HCT116 (cell line): ENCODE measurements around the gene THRAP3. TPM values are rescaled to one million over a fixed set of nuclear protein-coding genes. Genes with fewer than 3 reads are reported as not detected.

ENCODE experiments used
- ATAC-seq: fragments of 200-7000 bp; cut with Tn5 transposase; 2 replicates; pipeline ENCODE4 v1.9.1; 2020; ENCODE audit warnings: mild to moderate bottlenecking, moderate library complexity
- BruUV-seq: library from RNA; stranded (reverse); fragments of 400-500 nt; replicated peaks from 2 replicates; lab custom pipeline; 2021; lab: Mats Ljungman, UMichigan
- CTCF ChIA-PET: fragments of 300-600 bp; sonication (Branson Sonifier 250); formaldehyde crosslinking; loops from one replicate; lab custom pipeline; 2021; ENCODE audit warnings: antibody characterized with exemption; lab: Charles Lee
- POLR2A ChIA-PET: fragments of 300-600, 350-600 bp; sonication (Branson Sonifier 250); formaldehyde crosslinking; loops from one replicate; lab custom pipeline; 2021; ENCODE audit warnings: antibody characterized with exemption; lab: Charles Lee
- RAD21 ChIA-PET, 2 experiments: fragments of 300-600 bp; sonication (Branson Sonifier 250); formaldehyde crosslinking; loops; one replicate each; lab custom pipeline; 2023; ENCODE audit warnings: low total read pairs in 2 of 2; ENCODE audit not compliant: uncharacterized antibody in 2 of 2, unreplicated experiment in 2 of 2, low non-redundant PET in 1 of 2; lab: Charles Lee
- DNase-seq: peaks from one replicate; pipeline ENCODE4 v3.0.0-alpha.2; 2010; ENCODE audit warnings: low read depth, low spot score
- H2AFZ ChIP-seq: fragments of 200-600 bp; shearing (Covaris generic), sonication (generic); 2 replicates; pipeline ENCODE4 v1.6.1; 2017; ENCODE audit warnings: low read depth, mixed run types, mixed read lengths, antibody characterized with exemption, low read length; ENCODE audit not compliant: poor library complexity, severe bottlenecking
- H3K27ac ChIP-seq: 2 replicates; pipeline ENCODE4 v1.5.1; 2012; ENCODE audit warnings: low read depth, low read length
- H3K27me3 ChIP-seq: fragments of 200-600 bp; sonication (generic); 2 replicates; pipeline ENCODE4 v1.6.1; 2016; ENCODE audit warnings: mixed run types, low read length, mixed read lengths; ENCODE audit not compliant: insufficient read depth
- H3K36me3 ChIP-seq, 2 experiments: fragments of 200-500 bp in 1 of 2; fragments of 200-600 bp in 1 of 2; sonication (Bioruptor generic) in 1 of 2; sonication (generic) in 1 of 2; 2 replicates each; pipeline versions ENCODE4 v1.5.1 to v1.6.1; 2014 to 2016; ENCODE audit warnings: low read length in 2 of 2, inconsistent platforms in 1 of 2, mixed read lengths in 1 of 2, mixed run types in 1 of 2; ENCODE audit not compliant: insufficient read depth in 2 of 2, control insufficient read depth in 1 of 2
- H3K4me1 ChIP-seq, 2 experiments: fragments of 200-600 bp in 1 of 2; sonication (generic) in 1 of 2; 2 replicates each; pipeline versions ENCODE4 v1.5.1 to v1.6.1; 2012 to 2017; ENCODE audit warnings: low read length in 2 of 2, inconsistent platforms in 1 of 2, mild to moderate bottlenecking in 1 of 2, mixed read lengths in 1 of 2, mixed run types in 1 of 2, moderate library complexity in 1 of 2; ENCODE audit not compliant: insufficient read depth in 2 of 2, control insufficient read depth in 1 of 2
- H3K4me2 ChIP-seq: fragments of 200-600 bp; sonication (generic); 2 replicates; pipeline ENCODE4 v1.6.1; 2017; ENCODE audit warnings: mixed run types, low read length, mixed read lengths
- H3K4me3 ChIP-seq, 2 experiments: fragments of 200-600 bp in 1 of 2; sonication (generic) in 1 of 2; replicated peaks in 1 of 2; 2 replicates each; pipeline ENCODE4 v1.5.1; 2011 to 2016; ENCODE audit warnings: low read length in 2 of 2, control low read depth in 1 of 2, low read depth in 1 of 2, mild to moderate bottlenecking in 1 of 2, mixed read lengths in 1 of 2, mixed run types in 1 of 2
- H3K79me2 ChIP-seq: fragments of 200-600 bp; sonication (generic); 2 replicates; pipeline ENCODE4 v1.6.1; 2017; ENCODE audit warnings: mild to moderate bottlenecking, mixed run types, low read length, moderate library complexity, mixed read lengths; ENCODE audit not compliant: insufficient read depth
- H3K9ac ChIP-seq: fragments of 200-600 bp; sonication (generic); 2 replicates; pipeline ENCODE4 v1.6.1; 2016; ENCODE audit warnings: low read length, mixed read lengths
- H3K9me2 ChIP-seq: fragments of 200-600 bp; sonication (generic), shearing (Covaris generic); 2 replicates; pipeline ENCODE4 v1.6.1; 2017; ENCODE audit warnings: mixed run types, mild to moderate bottlenecking, moderate library complexity; ENCODE audit not compliant: insufficient read depth
- H3K9me3 ChIP-seq, 2 experiments: fragments of 200-500 bp in 1 of 2; fragments of 200-600 bp in 1 of 2; sonication (Bioruptor generic) in 1 of 2; sonication (generic) in 1 of 2; 2 replicates each; pipeline ENCODE4 v1.6.1; 2014 to 2017; ENCODE audit warnings: low read length in 2 of 2, mixed read lengths in 2 of 2, inconsistent platforms in 1 of 2, low read depth in 1 of 2, mild to moderate bottlenecking in 1 of 2, mixed run types in 1 of 2, moderate library complexity in 1 of 2; ENCODE audit not compliant: control insufficient read depth in 1 of 2, insufficient read depth in 1 of 2
- H4K20me1 ChIP-seq: fragments of 200-600 bp; sonication (generic), shearing (Covaris generic); 2 replicates; pipeline ENCODE4 v1.6.1; 2017; ENCODE audit warnings: mixed run types, mild to moderate bottlenecking, moderate library complexity; ENCODE audit not compliant: insufficient read depth
- CEBPB ChIP-seq: IDR thresholded peaks from 2 replicates; pipeline ENCODE4 v1.6.1; 2012; ENCODE audit warnings: low read depth
- EZH2 ChIP-seq: fragments of 200-600 bp; sonication (generic); IDR thresholded peaks from 2 replicates; pipeline ENCODE4 v1.6.1; 2017; ENCODE audit warnings: antibody characterized with exemption, mixed run types
- EZH2phosphoT487 ChIP-seq: fragments of 200-600 bp; IDR thresholded peaks from 2 replicates; pipeline ENCODE4 v1.6.1; 2018; ENCODE audit warnings: antibody characterized with exemption, borderline replicate concordance
- JUND ChIP-seq: IDR thresholded peaks from 2 replicates; pipeline ENCODE4 v1.6.1; 2012
- POLR2A ChIP-seq: IDR thresholded peaks from 2 replicates; pipeline ENCODE4 v1.7.0; 2011; ENCODE audit warnings: borderline replicate concordance; ENCODE audit not compliant: insufficient read depth, insufficient read length; ENCODE audit errors: extremely low read depth
- SIN3A ChIP-seq: IDR thresholded peaks from 2 replicates; pipeline ENCODE4 v1.6.1; 2012; ENCODE audit warnings: low read depth
- SRF ChIP-seq: IDR thresholded peaks from 2 replicates; pipeline ENCODE4 v1.6.1; 2012; ENCODE audit warnings: low read depth
- TCF7L2 ChIP-seq: IDR thresholded peaks from 2 replicates; pipeline ENCODE4 v1.7.0; 2011; ENCODE audit warnings: borderline replicate concordance, inconsistent platforms; ENCODE audit not compliant: insufficient read depth, insufficient read length; ENCODE audit errors: extremely low read depth
- YY1 ChIP-seq: IDR thresholded peaks from 2 replicates; pipeline ENCODE4 v1.6.1; 2011; ENCODE audit warnings: low read length, low read depth, moderate library complexity, mild to moderate bottlenecking; ENCODE audit not compliant: insufficient replicate concordance; ENCODE audit errors: extremely low read depth
- ZBTB33 ChIP-seq: IDR thresholded peaks from 2 replicates; pipeline ENCODE4 v1.6.1; 2011; ENCODE audit warnings: mild to moderate bottlenecking, low read length, moderate library complexity; ENCODE audit not compliant: insufficient replicate concordance; ENCODE audit errors: extremely low read depth
- intact Hi-C: fragments of 100-400 bp; cut with micrococcal nuclease; formaldehyde crosslinking; loops from 2 replicates; pipeline ENCODE4 v1.10.0; 2022
- total RNA-seq: library from RNA; stranded (reverse); gene quantifications from one replicate; pipeline ENCODE4 v1.2.1, GENCODE V29; 2021; ENCODE audit not compliant: unreplicated experiment

THRAP3 gene
- total RNA-seq, 1 experiment from 2014 or later, result 144 TPM

- Histone ChIP-seq H4K20me1 (no peaks in the 10 kb centered on the region), H3K4me1 (peaks cover 12 to 42% of the 10 kb centered on the region in 2 experiments), H3K79me2 (peaks cover 23% of the 10 kb centered on the region; the same call in 1 of the 2 replicates), H3K9ac (no peak overlapping the region), H3K9me3 (no peaks in the 10 kb centered on the region), H3K4me3 (no peak overlapping the region), H3K4me2 (no peak overlapping the region), H2AFZ (no peak overlapping the region), H3K27me3 (no peaks in the 10 kb centered on the region), H3K36me3 (peaks cover 36 to 44% of the 10 kb centered on the region in 2 experiments), H3K9me2 (no peaks in the 10 kb centered on the region), H3K27ac (no peak overlapping the region)
- ChIA-PET POLR2A (no interaction called here), CTCF (no interaction called here), RAD21 (no interaction called here)
- TF ChIP-seq CEBPB (no peak), EZH2phosphoT487 (no peak), SIN3A (no peak), YY1 (no peak), TCF7L2 (no peak), SRF (no peak), POLR2A (no peak), ZBTB33 (no peak), EZH2 (no peak), JUND (no peak)
- DNase-seq, result no peak
- ATAC-seq, result no peak
- BruUV-seq, result no TSS peak
- intact Hi-C loops, result no loop called here
These were observed 79.6 kb downstream of the THRAP3 start for GRCh38 chr1:36303650-36304360.
